ENCODE data around the gene CCDC6.

Gene CCDC6

GRCh38 chr10:59901470-59901869, 4.9 kb downstream of the CCDC6 start:
- 0 out of 2 replicates have a peak, but pooled peaks cover 3% of the 10 kb centered on the region for H4K20me1 ChIP-seq (ENCODE audit: insufficient read depth)
- peaks cover 84% of the 10 kb centered on the region; the same call in 1 of the 2 replicates for H3K79me2 ChIP-seq (ENCODE audit: insufficient read depth, low read depth)
- no peak overlapping the region for H3K9ac ChIP-seq
- peaks cover 11% of the 10 kb centered on the region for H3K4me1 ChIP-seq (ENCODE audit: low read depth, poor library complexity, severe bottlenecking)
- no peaks in the 10 kb centered on the region for H3K36me3 ChIP-seq (ENCODE audit: insufficient read depth)
- H3K27me3 ChIP-seq (ENCODE audit: insufficient read depth, low read depth) = no peaks in the 10 kb centered on the region
- no peak overlapping the region for H2AFZ ChIP-seq (ENCODE audit: low read depth)
- H3K4me2 ChIP-seq = no peak overlapping the region
- no peak overlapping the region for H3K27ac ChIP-seq
- TF ChIP-seq CTCF (conservative IDR thresholded peaks at IDR 0.05; ENCODE audit: low read depth, low read length) = no peak
- no peak overlapping the region for H3K4me3 ChIP-seq (IDR thresholded peaks at IDR 0.05; ENCODE audit: insufficient read depth, low read depth, low read length)

DNA sequence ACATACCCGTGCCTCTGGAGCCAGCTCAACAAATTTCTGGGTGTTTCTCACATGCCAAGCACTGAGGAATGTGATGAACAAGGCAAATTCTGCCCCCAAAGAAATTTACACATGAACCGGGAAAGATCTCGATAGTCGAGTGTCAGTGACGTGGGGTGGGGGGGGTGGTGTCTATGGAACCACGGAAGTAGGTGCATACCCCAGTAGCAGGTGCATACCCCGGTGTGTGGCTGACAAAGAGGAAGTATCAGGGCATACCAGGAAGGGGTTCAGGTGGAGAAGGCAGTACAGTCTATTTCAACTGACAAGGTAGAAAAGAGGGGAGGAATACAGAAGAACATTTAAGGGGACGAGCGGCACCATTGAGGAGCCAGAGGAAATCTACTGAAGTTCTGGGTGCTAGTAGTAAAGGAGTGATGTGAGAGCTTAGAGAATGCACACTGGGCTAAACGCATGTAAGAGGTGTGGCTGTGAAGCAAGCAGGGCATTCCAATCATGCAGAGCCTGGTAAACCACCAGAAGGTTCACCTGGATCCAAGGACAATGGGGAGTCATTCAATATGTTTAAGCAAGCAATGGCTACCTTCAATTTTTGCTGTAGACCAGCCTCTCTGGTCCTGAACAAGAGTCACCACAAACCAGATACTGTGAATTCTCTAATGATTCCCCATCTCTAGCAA, 6.2 kb downstream of the CCDC6 start:
- Histone ChIP-seq H2AFZ (ENCODE audit: low read depth) (no peak overlapping the region), H4K20me1 (ENCODE audit: insufficient read depth) (0 out of 2 replicates have a peak, but pooled peaks cover 3% of the 10 kb centered on the region), H3K9ac (no peak overlapping the region), H3K36me3 (ENCODE audit: insufficient read depth) (no peaks in the 10 kb centered on the region), H3K4me3 (IDR thresholded peaks at IDR 0.05; ENCODE audit: insufficient read depth, low read depth, low read length) (no peak overlapping the region), H3K4me1 (ENCODE audit: low read depth, poor library complexity, severe bottlenecking) (peaks cover 10% of the 10 kb centered on the region), H3K27ac (no peak overlapping the region), H3K79me2 (ENCODE audit: insufficient read depth, low read depth) (peaks cover 84% of the 10 kb centered on the region; the same call in 1 of the 2 replicates), H3K4me2 (no peak overlapping the region), H3K27me3 (ENCODE audit: insufficient read depth, low read depth) (no peaks in the 10 kb centered on the region)
- TF ChIP-seq CTCF (conservative IDR thresholded peaks at IDR 0.05; ENCODE audit: low read depth, low read length) = no peak

DNA sequence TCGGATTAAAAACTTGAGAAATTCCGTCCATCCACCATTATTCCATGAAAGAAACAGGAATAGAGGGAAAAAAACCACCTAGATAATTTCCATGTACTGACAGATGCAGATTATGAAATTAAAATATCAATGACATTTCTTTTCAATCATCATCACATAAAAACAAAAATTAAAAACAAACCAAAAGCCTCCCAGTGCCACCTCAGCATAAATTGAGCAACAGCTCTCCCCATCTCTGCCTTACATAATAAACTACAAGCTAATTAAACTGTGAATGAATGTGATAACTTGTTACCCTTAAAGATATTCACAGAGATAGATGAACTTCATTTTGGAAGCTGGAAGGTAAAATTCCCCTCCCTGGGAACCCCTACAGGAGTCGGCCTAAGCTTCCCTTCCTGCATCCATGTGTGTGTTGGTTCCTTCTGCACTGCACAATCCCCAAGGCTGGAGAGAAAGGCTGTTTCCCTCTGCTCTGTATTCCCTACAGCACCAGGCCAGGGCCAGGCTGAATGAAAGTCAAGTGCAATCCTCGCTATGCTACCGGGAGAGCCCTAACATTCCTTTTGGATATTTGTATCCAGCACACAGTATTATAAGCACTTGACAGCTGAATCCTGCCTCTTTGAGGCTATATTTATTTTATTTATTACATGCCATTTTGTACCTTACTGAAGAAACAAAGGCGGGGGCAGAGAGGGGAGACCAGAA, 8.1 kb downstream of the CCDC6 start:
- TF ChIP-seq CTCF (conservative IDR thresholded peaks at IDR 0.05; ENCODE audit: low read depth, low read length) = no peak
- Histone ChIP-seq H3K4me1 (ENCODE audit: low read depth, poor library complexity, severe bottlenecking) (no peaks in the 10 kb centered on the region), H3K9ac (no peak overlapping the region), H4K20me1 (ENCODE audit: insufficient read depth) (no peaks in the 10 kb centered on the region), H2AFZ (ENCODE audit: low read depth) (no peak overlapping the region), H3K4me2 (no peak overlapping the region), H3K4me3 (IDR thresholded peaks at IDR 0.05; ENCODE audit: insufficient read depth, low read depth, low read length) (no peak overlapping the region), H3K27ac (no peak overlapping the region), H3K79me2 (ENCODE audit: insufficient read depth, low read depth) (peaks cover 74% of the 10 kb centered on the region; the same call in 1 of the 2 replicates), H3K27me3 (ENCODE audit: insufficient read depth, low read depth) (no peaks in the 10 kb centered on the region), H3K36me3 (ENCODE audit: insufficient read depth) (no peaks in the 10 kb centered on the region)

GRCh38 chr10:59896191-59896590, 10.2 kb downstream of the CCDC6 start:
- no peak overlapping the region for H3K27ac ChIP-seq
- TF ChIP-seq CTCF (conservative IDR thresholded peaks at IDR 0.05; ENCODE audit: low read depth, low read length) = no peak
- no peak overlapping the region for H2AFZ ChIP-seq (ENCODE audit: low read depth)
- H3K79me2 ChIP-seq (ENCODE audit: insufficient read depth, low read depth) = peaks cover 62% of the 10 kb centered on the region; the same call in 1 of the 2 replicates
- no peak overlapping the region for H3K9ac ChIP-seq
- H3K4me3 ChIP-seq (IDR thresholded peaks at IDR 0.05; ENCODE audit: insufficient read depth, low read depth, low read length) = no peak overlapping the region
- H3K4me1 ChIP-seq (ENCODE audit: low read depth, poor library complexity, severe bottlenecking) = no peaks in the 10 kb centered on the region
- 0 out of 2 replicates have a peak, but pooled peaks cover 3% of the 10 kb centered on the region for H4K20me1 ChIP-seq (ENCODE audit: insufficient read depth)
- H3K27me3 ChIP-seq (ENCODE audit: insufficient read depth, low read depth) = no peaks in the 10 kb centered on the region
- H3K36me3 ChIP-seq (ENCODE audit: insufficient read depth) = no peaks in the 10 kb centered on the region
- no peak overlapping the region for H3K4me2 ChIP-seq

All from KMS-11 (cell line).